GM12878 (cell line): Measurements from ENCODE around the gene PIM2. TPM values are rescaled to one million over a fixed set of nuclear protein-coding genes. Genes with fewer than 3 reads are reported as not detected.

Experiments
- ATAC-seq: fragments of 200-7000 bp; cut with Tn5 transposase; 3 replicates; pipeline ENCODE4 v1.9.1; 2020; ENCODE audit warnings: mild to moderate bottlenecking, moderate library complexity
- BruUV-seq: library from RNA; stranded (reverse); fragments of 400-500 nt; replicated peaks from 2 replicates; lab custom pipeline; 2021; lab: Mats Ljungman, UMichigan
- CTCF ChIA-PET: fragments of 300-600 bp; sonication (Branson Sonifier 250); formaldehyde crosslinking; extraction: SDS; loops from one replicate; lab custom pipeline; 2021; ENCODE audit warnings: inconsistent platforms; lab: Yijun Ruan, JAX
- POLR2A ChIA-PET: fragments of 350-600 bp; formaldehyde crosslinking; extraction: SDS; loops from one replicate; lab custom pipeline; 2021; ENCODE audit warnings: inconsistent platforms; lab: Charles Lee
- RAD21 ChIA-PET: fragments of 300-600 bp; sonication (Branson Sonifier 250); formaldehyde crosslinking; loops from one replicate; lab custom pipeline; 2023; ENCODE audit warnings: antibody characterized with exemption; ENCODE audit not compliant: unreplicated experiment; lab: Charles Lee
- SMC1A ChIA-PET: fragments of 300-600 bp; sonication (Branson Sonifier 250); formaldehyde crosslinking; loops from one replicate; lab custom pipeline; 2023; ENCODE audit not compliant: unreplicated experiment, uncharacterized antibody; lab: Charles Lee
- DNase-seq: peaks from one replicate; pipeline ENCODE4 v3.0.0-alpha.2; 2011; ENCODE audit warnings: low read depth, low spot score
- FAIRE-seq: peaks from 3 replicates; lab custom pipeline; 2011; peaks lifted over from hg19 to GRCh38; lab: Jason Lieb, UNC
- H2AFZ ChIP-seq: 2 replicates; pipeline ENCODE4 v1.6.0; 2011; ENCODE audit warnings: low read depth, low read length, control low read depth; ENCODE audit not compliant: control insufficient read depth
- H3K27ac ChIP-seq: 2 replicates; pipeline ENCODE4 v1.5.1; 2011; ENCODE audit warnings: control low read depth; ENCODE audit not compliant: control insufficient read depth, insufficient read depth
- H3K27me3 ChIP-seq, 2 experiments: replicated peaks in 1 of 2; 2 replicates each; pipeline versions ENCODE4 v1.6.0 to v1.6.1; 2011; ENCODE audit warnings: low read length in 1 of 2; ENCODE audit not compliant: control insufficient read depth in 2 of 2, insufficient read depth in 2 of 2
- H3K36me3 ChIP-seq, 2 experiments: 2 replicates each; pipeline ENCODE4 v1.5.1; 2011; ENCODE audit warnings: low read length in 1 of 2; ENCODE audit not compliant: control insufficient read depth in 2 of 2, insufficient read depth in 2 of 2
- H3K4me1 ChIP-seq: 2 replicates; pipeline ENCODE4 v1.6.1; 2011; ENCODE audit warnings: mild to moderate bottlenecking, low read length, moderate library complexity, mixed read lengths; ENCODE audit not compliant: control insufficient read depth, insufficient read depth
- H3K4me2 ChIP-seq: 2 replicates; pipeline ENCODE4 v1.6.0; 2011; ENCODE audit warnings: control low read depth; ENCODE audit not compliant: control insufficient read depth, insufficient read depth
- H3K4me3 ChIP-seq: fragments of 200-600 bp; sonication (generic); 2 replicates; pipeline ENCODE4 v1.5.1; 2016
- H3K79me2 ChIP-seq: 2 replicates; pipeline ENCODE4 v1.6.0; 2011; ENCODE audit warnings: low read length; ENCODE audit not compliant: control insufficient read depth, insufficient read depth
- H3K9ac ChIP-seq: 2 replicates; pipeline ENCODE4 v1.8.0; 2011; ENCODE audit warnings: low read length, control low read depth, mixed read lengths; ENCODE audit not compliant: control insufficient read depth, insufficient read depth
- H3K9me3 ChIP-seq: replicated peaks from 3 replicates; pipeline ENCODE4 v1.5.1; 2011; ENCODE audit warnings: mild to moderate bottlenecking, low read length; ENCODE audit not compliant: control insufficient read depth, insufficient read depth
- H4K20me1 ChIP-seq: 2 replicates; pipeline ENCODE4 v1.6.0; 2011; ENCODE audit not compliant: control insufficient read depth, insufficient read depth
- BACH1 ChIP-seq: fragments of 450-650 bp; IDR thresholded peaks from 2 replicates; pipeline ENCODE4 v1.6.1; 2017; ENCODE audit warnings: mild to moderate bottlenecking, borderline replicate concordance
- POLR2A ChIP-seq: IDR thresholded peaks from 2 replicates; pipeline ENCODE4 v1.6.1; 2011; ENCODE audit warnings: low read depth, mild to moderate bottlenecking, low read length
- POLR2AphosphoS5 ChIP-seq: IDR thresholded peaks from 2 replicates; pipeline ENCODE4 v1.6.1; 2011; ENCODE audit warnings: mild to moderate bottlenecking, low read length, inconsistent platforms
- SIX5 ChIP-seq: IDR thresholded peaks from 2 replicates; pipeline ENCODE4 v1.6.1; 2011; ENCODE audit warnings: mild to moderate bottlenecking, low read depth, low read length, moderate library complexity; ENCODE audit not compliant: severe bottlenecking
- TCF3 ChIP-seq: IDR thresholded peaks from 2 replicates; pipeline ENCODE4 v1.6.1; 2012; ENCODE audit warnings: low read depth, mild to moderate bottlenecking, low read length, borderline replicate concordance; ENCODE audit not compliant: insufficient read depth
- WGBS: methylation state at CpG from one replicate; pipeline ENCODE4 v1.1.6; 2016; ENCODE audit warnings: low lambda C conversion rate; ENCODE audit not compliant: insufficient replicate concordance, insufficient coverage; ENCODE audit errors: missing lambda C conversion rate; 5-methylcytosine and 5-hydroxymethylcytosine counted together
- in situ Hi-C: fragments of 300-500 bp; cut with MboI; formaldehyde crosslinking; loops from 9 replicates; pipeline ENCODE4 v1.14.3; 2018; ENCODE audit warnings: mixed read lengths
- intact Hi-C: fragments of 100-400 bp; cut with micrococcal nuclease; formaldehyde crosslinking; loops from one replicate; pipeline ENCODE4 v1.14.2; 2022; ENCODE audit not compliant: unreplicated experiment
- polyA plus RNA-seq, 11 experiments: library from polyadenylated mRNA; depleted of rRNA in 4 of 11; unstranded in 6 of 11; stranded (reverse) in 5 of 11; fragments of >200 nt; fragmentation: Nextera tagmentation in 4 of 11; fragmentation: Illumina TruSeq in 1 of 11; extraction: Ambion mirVana in 4 of 11; extraction: Trizol in 1 of 11; gene quantifications; 1 replicate in 1 of 11; 2 replicates in 10 of 11; pipeline versions ENCODE4 v1.2.1 to v1.2.3, GENCODE V29; 2011 to 2016; ENCODE audit warnings: inconsistent platforms in 2 of 11, missing spikeins in 2 of 11, low read depth in 1 of 11
- total RNA-seq, 4 experiments: library from RNA; depleted of rRNA in 3 of 4; stranded (reverse); fragments of >200 nt in 3 of 4; fragmentation: Illumina TruSeq in 1 of 4; extraction: Trizol in 1 of 4; gene quantifications; 2 replicates each; pipeline versions ENCODE4 v1.2.1 to v1.2.3, GENCODE V29; 2013 to 2021

Gene PIM2
- total and polyA plus RNA-seq, 10 of the 15 experiments (the other 5 are each of a cell fraction or from before 2014, with no cell fraction given): 19.2 to 96.8 (median 32.3) TPM

DNA sequence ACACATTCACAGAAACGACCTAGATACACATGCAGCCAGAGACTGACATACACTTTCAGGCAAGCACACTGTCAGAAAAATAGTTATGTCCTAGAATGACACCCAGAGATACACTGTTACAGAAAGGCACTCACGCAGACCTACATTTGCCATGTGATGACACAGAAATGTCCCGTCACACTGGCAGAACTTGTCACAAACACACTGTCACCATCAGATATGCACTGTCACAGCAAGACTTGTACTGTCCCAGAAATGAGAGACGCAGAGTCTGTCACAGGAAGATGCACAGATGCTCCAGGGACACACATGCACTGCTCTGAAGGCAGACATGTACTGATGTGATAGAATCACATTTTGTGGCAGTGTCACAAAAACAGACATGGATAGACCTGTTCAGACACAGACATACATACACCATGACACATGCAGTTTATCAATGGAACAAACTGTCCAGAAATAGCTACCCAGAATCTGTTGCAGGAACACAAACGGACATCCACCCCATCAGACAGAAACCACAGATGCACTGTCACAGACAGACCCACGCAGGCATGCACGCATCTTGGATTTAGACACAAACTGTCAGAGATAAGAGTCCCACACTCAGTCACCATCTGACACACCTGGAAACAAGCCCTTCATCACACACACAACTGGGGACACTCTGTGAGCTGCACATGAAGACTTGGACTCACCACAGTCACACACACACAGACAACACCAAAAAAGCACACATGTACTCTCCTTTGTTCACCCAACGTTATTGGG, 1.3 kb upstream of the PIM2 start:
- in situ Hi-C loops: no loop called here
- Histone ChIP-seq H3K27me3 (no peaks in the 10 kb centered on the region), H2AFZ (no peak overlapping the region), H3K9me3 (no peaks in the 10 kb centered on the region; the same call in 2 of the 3 replicates), H3K4me1 (peaks cover 9% of the 10 kb centered on the region), H3K9ac (peak overlapping the region; percentile 58), H4K20me1 (no peaks in the 10 kb centered on the region; the same call in 1 of the 2 replicates), H3K79me2 (peaks cover 35% of the 10 kb centered on the region), H3K4me2 (peak overlapping the region; percentile 56), H3K4me3 (no peak overlapping the region; the same call in 1 of the 2 replicates), H3K36me3 (no peaks in the 10 kb centered on the region), H3K27ac (peak overlapping the region; percentile 51)
- ATAC-seq (no peak), FAIRE-seq (peak; percentile 18), DNase-seq (no peak)
- no TSS peak for BruUV-seq
- ChIA-PET SMC1A (interaction anchor here (1.0 to 2.3 kb wide), 2 partner anchors 17 to 19 kb away, joined by 3 to 12 read pairs; no protein-coding TSS in a partner anchor), POLR2A (interaction anchor here (0.6 to 2.9 kb wide), 5 partner anchors 17 to 236 kb away, joined by 3 to 21 read pairs (median 3); no protein-coding TSS in a partner anchor), RAD21 (interaction anchor here (0.9 to 1.6 kb wide), 4 partner anchors 17 to 26 kb away, joined by 3 to 6 read pairs (median 6); no protein-coding TSS in a partner anchor), CTCF (interaction anchor here (1.0 to 1.6 kb wide), 3 partner anchors 17 to 25 kb away, joined by 3 to 8 read pairs (median 6); no protein-coding TSS in a partner anchor)
- WGBS: 36% methylated on average over 8 of the region's 8 CpGs
- intact Hi-C loops: loop anchor here (1.0 to 5.0 kb wide), 3 partner anchors 17 to 122 kb away; partner anchors contain the start of genes OTUD5 and TFE3
- TF ChIP-seq BACH1 (peak; percentile 23; the same call in 1 of the 2 replicates), POLR2A (0 out of 2 replicates have a peak, but pooled peaks have one; percentile 21), SIX5 (no peak), TCF3 (no peak), POLR2AphosphoS5 (peak; percentile 49; the same call in 1 of the 2 replicates)
